AG04450 (cell line): ENCODE results near the gene WDR82. TPM values are rescaled to one million over a fixed set of nuclear protein-coding genes. Genes with fewer than 3 reads are reported as not detected.

Experiments used
- CTCF ChIA-PET: fragments of 300-600, 350-600 bp; formaldehyde crosslinking; extraction: SDS; loops from one replicate; lab custom pipeline; 2022; ENCODE audit warnings: antibody characterized with exemption, inconsistent platforms; lab: Charles Lee
- POLR2A ChIA-PET: fragments of 350-600 bp; formaldehyde crosslinking; extraction: SDS; loops from one replicate; lab custom pipeline; 2021; ENCODE audit warnings: antibody characterized with exemption, inconsistent platforms; lab: Yijun Ruan, JAX
- DNase-seq: peaks from one replicate; pipeline ENCODE4 v3.0.0-alpha.2; 2011; ENCODE audit warnings: low read depth, low spot score
- H3K27ac ChIP-seq: one replicate; pipeline ENCODE4 v1.5.1; 2012; ENCODE audit warnings: low read depth, low read length, control low read depth
- H3K27me3 ChIP-seq: one replicate; pipeline ENCODE4 v1.6.0; 2012; ENCODE audit warnings: low read length; ENCODE audit not compliant: control insufficient read depth, insufficient read depth
- H3K4me3 ChIP-seq: 2 replicates; pipeline ENCODE4 v1.5.1; 2011; ENCODE audit warnings: mild to moderate bottlenecking, low read depth, low read length, control low read depth
- H3K9me3 ChIP-seq: 2 replicates; pipeline ENCODE4 v1.5.1; 2012; ENCODE audit warnings: low read length; ENCODE audit not compliant: control insufficient read depth, insufficient read depth
- polyA plus RNA-seq: library from polyadenylated mRNA; depleted of rRNA; stranded (reverse); fragments of >200 nt; gene quantifications from 2 replicates; pipeline ENCODE4 v1.2.3, GENCODE V29; 2011
- TF ChIP-seq, protein P1 (sequence below): IDR thresholded peaks from 2 replicates; pipeline ENCODE4 v1.5.1; 2011; ENCODE audit warnings: low read depth, low read length, control low read depth, inconsistent platforms

WDR82 gene
- polyA plus RNA-seq, 1 experiment = 77.6 TPM

DNA sequence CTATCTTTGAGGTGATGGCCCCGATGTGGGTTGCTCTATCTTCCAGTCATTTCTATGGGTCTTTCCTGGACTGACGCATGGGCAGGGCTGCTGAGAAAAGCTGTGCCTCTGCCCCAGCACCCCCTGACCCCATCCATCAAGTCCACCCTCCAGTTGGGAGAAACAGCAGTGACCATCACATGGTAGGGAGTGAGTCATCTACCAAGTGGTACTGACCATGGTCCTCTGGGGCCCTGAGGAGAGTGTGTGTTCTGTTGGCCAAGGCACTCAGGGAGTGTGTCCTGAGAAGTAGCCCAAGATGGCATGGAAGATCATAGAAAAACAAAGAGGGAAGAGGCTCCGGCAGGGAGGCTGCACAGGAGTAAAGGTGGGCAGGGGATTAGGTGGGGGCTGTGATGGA lies 36.0 kb upstream of the WDR82 start:
- H3K27ac ChIP-seq = no peak overlapping the region
- CTCF ChIA-PET = no interaction called here
- POLR2A ChIA-PET = no interaction called here
- TF ChIP-seq, protein P1, sequence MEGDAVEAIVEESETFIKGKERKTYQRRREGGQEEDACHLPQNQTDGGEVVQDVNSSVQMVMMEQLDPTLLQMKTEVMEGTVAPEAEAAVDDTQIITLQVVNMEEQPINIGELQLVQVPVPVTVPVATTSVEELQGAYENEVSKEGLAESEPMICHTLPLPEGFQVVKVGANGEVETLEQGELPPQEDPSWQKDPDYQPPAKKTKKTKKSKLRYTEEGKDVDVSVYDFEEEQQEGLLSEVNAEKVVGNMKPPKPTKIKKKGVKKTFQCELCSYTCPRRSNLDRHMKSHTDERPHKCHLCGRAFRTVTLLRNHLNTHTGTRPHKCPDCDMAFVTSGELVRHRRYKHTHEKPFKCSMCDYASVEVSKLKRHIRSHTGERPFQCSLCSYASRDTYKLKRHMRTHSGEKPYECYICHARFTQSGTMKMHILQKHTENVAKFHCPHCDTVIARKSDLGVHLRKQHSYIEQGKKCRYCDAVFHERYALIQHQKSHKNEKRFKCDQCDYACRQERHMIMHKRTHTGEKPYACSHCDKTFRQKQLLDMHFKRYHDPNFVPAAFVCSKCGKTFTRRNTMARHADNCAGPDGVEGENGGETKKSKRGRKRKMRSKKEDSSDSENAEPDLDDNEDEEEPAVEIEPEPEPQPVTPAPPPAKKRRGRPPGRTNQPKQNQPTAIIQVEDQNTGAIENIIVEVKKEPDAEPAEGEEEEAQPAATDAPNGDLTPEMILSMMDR = no peak
- H3K27me3 ChIP-seq = peaks cover 2% of the 10 kb centered on the region
- H3K9me3 ChIP-seq = no peaks in the 10 kb centered on the region; the same call in 1 of the 2 replicates
- no peak for DNase-seq
- H3K4me3 ChIP-seq = no peak overlapping the region

DNA sequence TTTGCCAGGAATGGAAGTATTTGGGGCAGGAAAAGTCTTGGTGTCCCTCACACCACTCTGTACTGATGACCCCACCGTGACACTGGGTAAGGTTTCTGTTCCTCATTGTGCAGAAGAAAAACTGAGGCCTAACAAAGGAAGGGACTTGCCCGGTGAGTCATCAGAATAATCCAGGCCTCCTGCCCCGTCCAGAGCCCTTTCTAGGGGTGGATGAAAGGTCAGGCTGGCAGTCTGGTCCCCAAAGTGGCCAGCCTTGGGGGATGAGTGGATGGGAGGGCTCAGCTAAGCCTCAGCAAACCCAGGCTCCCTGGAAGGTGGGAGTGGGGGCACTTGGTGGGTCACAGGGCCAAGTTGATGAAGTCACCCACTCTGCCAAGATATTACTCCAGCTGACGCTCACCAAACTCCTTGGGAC lies 35.3 kb upstream of the WDR82 start:
- DNase-seq = no peak
- Histone ChIP-seq H3K27ac (no peak overlapping the region), H3K9me3 (no peaks in the 10 kb centered on the region; the same call in 1 of the 2 replicates), H3K27me3 (peaks cover 2% of the 10 kb centered on the region), H3K4me3 (no peak overlapping the region)
- ChIA-PET POLR2A (no interaction called here), CTCF (no interaction called here)
- TF ChIP-seq, protein P1 = no peak

DNA sequence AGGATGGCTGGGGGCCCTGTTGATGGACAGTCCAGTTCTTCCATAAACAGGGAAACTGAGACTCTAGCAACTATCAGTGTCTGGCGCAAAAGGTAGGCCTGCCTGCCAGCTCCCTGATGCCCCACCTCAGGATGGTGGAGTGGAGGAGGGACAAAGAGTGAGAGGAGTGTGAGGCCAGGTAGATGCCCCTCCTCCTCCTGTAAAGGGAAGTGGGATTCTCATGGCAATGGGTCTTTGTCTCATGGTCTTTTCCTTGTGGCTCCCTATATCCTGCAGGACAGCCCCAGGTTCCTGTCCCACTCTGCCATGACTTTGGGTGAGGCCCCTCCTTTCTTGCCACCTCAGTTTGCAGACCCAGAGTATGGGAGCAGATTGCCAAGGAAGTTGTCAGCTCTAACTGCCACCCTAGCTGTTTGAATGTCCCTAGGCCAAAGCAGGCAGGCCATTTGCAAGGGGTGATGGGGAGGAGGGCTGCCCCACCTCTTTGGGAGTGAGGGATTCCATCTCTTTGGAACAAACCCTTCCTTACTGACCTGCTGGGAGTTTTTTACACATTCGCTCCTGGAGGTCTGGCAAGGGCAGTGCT lies 34.8 kb upstream of the WDR82 start:
- POLR2A ChIA-PET = no interaction called here
- Histone ChIP-seq H3K27me3 (peaks cover 1% of the 10 kb centered on the region), H3K9me3 (no peaks in the 10 kb centered on the region; the same call in 1 of the 2 replicates), H3K4me3 (no peak overlapping the region), H3K27ac (no peak overlapping the region)
- TF ChIP-seq, protein P1 = no peak
- CTCF ChIA-PET = no interaction called here
- DNase-seq = no peak

DNA sequence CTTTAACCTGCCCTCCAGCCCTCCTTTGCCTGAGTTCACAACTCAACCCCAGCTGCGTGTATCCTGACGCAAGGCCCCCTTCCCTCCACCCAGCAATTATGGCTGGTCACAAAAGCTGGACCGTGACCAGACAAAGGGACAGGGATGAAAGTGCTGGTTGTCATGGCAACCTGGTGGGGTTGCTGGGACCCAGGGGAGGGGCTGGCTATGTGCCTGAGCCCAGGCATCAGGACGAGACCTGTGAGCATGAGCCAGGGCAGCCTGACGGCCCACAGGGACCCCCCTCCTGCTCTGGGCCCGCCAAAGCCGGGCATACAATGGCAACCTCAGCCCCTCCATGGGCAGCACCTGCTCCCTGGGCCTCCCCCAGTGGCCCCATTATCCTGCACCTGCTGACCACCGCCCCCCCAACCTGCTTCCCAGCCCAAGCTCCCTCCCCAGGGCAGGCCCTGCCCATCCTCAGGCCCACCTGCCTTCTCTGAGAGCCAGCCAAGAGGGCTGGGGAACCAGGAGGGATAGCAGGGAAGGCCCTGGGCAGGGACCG lies 33.2 kb upstream of the WDR82 start:
- TF ChIP-seq, protein P1 = no peak
- no peak overlapping the region for H3K27ac ChIP-seq
- ChIA-PET POLR2A (no interaction called here), CTCF (no interaction called here)
- no peak overlapping the region for H3K4me3 ChIP-seq
- H3K27me3 ChIP-seq = peaks cover 3% of the 10 kb centered on the region
- H3K9me3 ChIP-seq = no peaks in the 10 kb centered on the region
- DNase-seq = no peak

DNA sequence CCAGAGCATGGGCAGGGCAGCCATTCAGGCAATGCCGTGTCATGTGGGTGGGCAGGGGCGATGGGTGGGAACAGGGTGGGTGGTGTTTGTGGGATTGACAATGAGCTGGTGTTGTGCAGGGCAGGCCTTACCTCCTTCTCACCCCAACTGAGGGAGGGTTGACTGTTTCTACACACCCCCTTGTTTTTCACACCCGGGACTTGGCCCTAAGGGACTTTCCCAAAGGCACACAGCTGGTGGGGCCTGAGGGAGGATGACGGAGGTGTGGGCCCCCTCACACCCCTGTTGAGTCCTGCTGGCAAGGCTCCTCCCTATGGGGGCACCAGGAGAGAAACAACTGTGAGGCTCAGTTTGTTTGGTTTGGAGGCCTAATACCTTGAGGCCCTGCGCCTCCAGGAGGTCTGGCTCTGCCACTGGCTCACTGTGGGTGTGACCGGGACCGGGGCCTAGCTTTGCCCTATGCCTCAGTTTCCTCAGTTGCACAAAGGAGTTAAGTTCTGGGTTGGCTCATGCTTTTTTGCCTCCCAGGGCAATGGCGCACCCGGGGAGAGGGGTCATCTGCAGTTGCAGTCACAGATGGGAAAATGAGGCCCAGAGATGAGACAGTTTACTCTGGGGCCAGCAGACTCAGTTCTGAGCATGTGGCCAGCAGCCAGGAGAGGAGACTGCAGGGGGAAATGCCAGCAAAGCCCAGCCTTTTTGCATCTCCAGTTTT lies 32.6 kb upstream of the WDR82 start:
- H3K27ac ChIP-seq = no peak overlapping the region
- H3K9me3 ChIP-seq = no peaks in the 10 kb centered on the region
- H3K27me3 ChIP-seq = peaks cover 3% of the 10 kb centered on the region
- no peak overlapping the region for H3K4me3 ChIP-seq
- no peak for DNase-seq
- ChIA-PET POLR2A (no interaction called here), CTCF (interaction anchor here (0.6 kb wide), 1 partner anchor 28 kb away, joined by 4 read pairs; no protein-coding TSS in a partner anchor)
- TF ChIP-seq, protein P1 = no peak
